ENCODE results near the gene MAPKAP1.

DNA sequence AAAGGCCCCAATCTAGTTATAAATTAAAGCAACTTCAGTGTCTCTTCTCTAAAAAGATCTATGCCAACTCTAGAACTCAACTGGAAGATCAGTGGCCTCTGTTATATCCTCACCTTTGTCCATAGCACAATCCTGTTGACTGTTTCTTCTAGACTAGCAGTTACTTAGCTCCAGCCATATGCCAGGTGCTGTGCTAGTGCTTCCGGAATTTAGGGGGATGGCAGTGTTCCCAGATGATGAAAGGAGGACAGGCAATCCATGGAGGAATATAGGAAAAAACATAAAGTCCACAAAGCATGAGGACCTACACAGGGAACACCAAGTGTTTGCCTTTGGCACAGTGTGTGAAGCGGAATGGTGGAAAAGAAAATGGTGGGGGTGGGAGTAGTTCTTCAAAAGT lies 214.3 kb downstream of the MAPKAP1 start:
- TF ChIP-seq, protein P1, sequence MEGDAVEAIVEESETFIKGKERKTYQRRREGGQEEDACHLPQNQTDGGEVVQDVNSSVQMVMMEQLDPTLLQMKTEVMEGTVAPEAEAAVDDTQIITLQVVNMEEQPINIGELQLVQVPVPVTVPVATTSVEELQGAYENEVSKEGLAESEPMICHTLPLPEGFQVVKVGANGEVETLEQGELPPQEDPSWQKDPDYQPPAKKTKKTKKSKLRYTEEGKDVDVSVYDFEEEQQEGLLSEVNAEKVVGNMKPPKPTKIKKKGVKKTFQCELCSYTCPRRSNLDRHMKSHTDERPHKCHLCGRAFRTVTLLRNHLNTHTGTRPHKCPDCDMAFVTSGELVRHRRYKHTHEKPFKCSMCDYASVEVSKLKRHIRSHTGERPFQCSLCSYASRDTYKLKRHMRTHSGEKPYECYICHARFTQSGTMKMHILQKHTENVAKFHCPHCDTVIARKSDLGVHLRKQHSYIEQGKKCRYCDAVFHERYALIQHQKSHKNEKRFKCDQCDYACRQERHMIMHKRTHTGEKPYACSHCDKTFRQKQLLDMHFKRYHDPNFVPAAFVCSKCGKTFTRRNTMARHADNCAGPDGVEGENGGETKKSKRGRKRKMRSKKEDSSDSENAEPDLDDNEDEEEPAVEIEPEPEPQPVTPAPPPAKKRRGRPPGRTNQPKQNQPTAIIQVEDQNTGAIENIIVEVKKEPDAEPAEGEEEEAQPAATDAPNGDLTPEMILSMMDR (IDR thresholded peaks at IDR 0.05), result no peak
- no peak for TF ChIP-seq POLR2A (IDR thresholded peaks at IDR 0.05)
